Loucy (cell line): ENCODE measurements around the gene UQCC2.

Source experiments
- H2AFZ ChIP-seq: fragments of 200-600 bp; sonication (generic); 2 replicates; pipeline ENCODE4 v1.6.0; 2016; ENCODE audit warnings: antibody characterized with exemption, mild to moderate bottlenecking, low read length, moderate library complexity
- H3F3A ChIP-seq: fragments of 200-600 bp; 2 replicates; pipeline ENCODE4 v1.6.0; 2016; ENCODE audit warnings: antibody characterized with exemption, low read depth, mild to moderate bottlenecking
- H3K27me3 ChIP-seq: fragments of 200-600 bp; sonication (generic); 2 replicates; pipeline ENCODE4 v1.6.1; 2014; ENCODE audit warnings: low read length, mild to moderate bottlenecking; ENCODE audit not compliant: insufficient read depth, poor library complexity, severe bottlenecking
- H3K36me3 ChIP-seq: fragments of 200-600 bp; sonication (generic); 2 replicates; pipeline ENCODE4 v1.6.1; 2016; ENCODE audit warnings: low read length; ENCODE audit not compliant: insufficient read depth
- H3K4me1 ChIP-seq: fragments of 200-600 bp; sonication (generic); 2 replicates; pipeline ENCODE4 v1.5.1; 2014; ENCODE audit warnings: low read length, mild to moderate bottlenecking; ENCODE audit not compliant: insufficient read depth, poor library complexity, severe bottlenecking
- H3K4me2 ChIP-seq: fragments of 200-600 bp; sonication (generic); 2 replicates; pipeline ENCODE4 v1.6.0; 2014; ENCODE audit warnings: antibody characterized with exemption, low read length, low read depth, mild to moderate bottlenecking; ENCODE audit not compliant: poor library complexity, severe bottlenecking
- H3K4me3 ChIP-seq: fragments of 200-600 bp; sonication (generic); 2 replicates; pipeline ENCODE4 v1.5.1; 2014; ENCODE audit warnings: low read length, mild to moderate bottlenecking, mixed read lengths; ENCODE audit not compliant: poor library complexity, severe bottlenecking
- H3K79me2 ChIP-seq: fragments of 200-600 bp; sonication (generic); 2 replicates; pipeline ENCODE4 v1.6.1; 2014; ENCODE audit warnings: low read length; ENCODE audit not compliant: insufficient read depth
- H3K9ac ChIP-seq: fragments of 200-600 bp; sonication (generic); 2 replicates; pipeline ENCODE4 v1.6.0; 2014; ENCODE audit warnings: mild to moderate bottlenecking, low read depth, low read length, moderate library complexity; ENCODE audit not compliant: poor library complexity, severe bottlenecking
- H3K9me2 ChIP-seq: fragments of 200-600 bp; sonication (generic); replicated peaks from 2 replicates; pipeline ENCODE4 v1.6.1; 2016; ENCODE audit warnings: low read depth, low read length, mixed read lengths
- H3K9me3 ChIP-seq: fragments of 200-600 bp; sonication (generic); 2 replicates; pipeline ENCODE4 v1.6.1; 2014; ENCODE audit warnings: mild to moderate bottlenecking, antibody characterized with exemption, low read length, low read depth; ENCODE audit not compliant: insufficient read depth
- H4K20me1 ChIP-seq: fragments of 200-600 bp; sonication (generic); 2 replicates; pipeline ENCODE4 v1.6.0; 2014; ENCODE audit warnings: antibody characterized with exemption, low read length, mild to moderate bottlenecking; ENCODE audit not compliant: insufficient read depth, poor library complexity, severe bottlenecking
- EZH2phosphoT487 ChIP-seq: fragments of 200-600 bp; IDR thresholded peaks from 2 replicates; pipeline ENCODE4 v1.6.1; 2018; ENCODE audit warnings: antibody characterized with exemption, mild to moderate bottlenecking, moderate library complexity, borderline replicate concordance
- TF ChIP-seq, protein P1 (sequence below): fragments of 200-600 bp; sonication (generic); conservative IDR thresholded peaks from 2 replicates; pipeline ENCODE4 v1.5.1; 2014; ENCODE audit warnings: mild to moderate bottlenecking, antibody characterized with exemption, low read length

UQCC2 gene

DNA sequence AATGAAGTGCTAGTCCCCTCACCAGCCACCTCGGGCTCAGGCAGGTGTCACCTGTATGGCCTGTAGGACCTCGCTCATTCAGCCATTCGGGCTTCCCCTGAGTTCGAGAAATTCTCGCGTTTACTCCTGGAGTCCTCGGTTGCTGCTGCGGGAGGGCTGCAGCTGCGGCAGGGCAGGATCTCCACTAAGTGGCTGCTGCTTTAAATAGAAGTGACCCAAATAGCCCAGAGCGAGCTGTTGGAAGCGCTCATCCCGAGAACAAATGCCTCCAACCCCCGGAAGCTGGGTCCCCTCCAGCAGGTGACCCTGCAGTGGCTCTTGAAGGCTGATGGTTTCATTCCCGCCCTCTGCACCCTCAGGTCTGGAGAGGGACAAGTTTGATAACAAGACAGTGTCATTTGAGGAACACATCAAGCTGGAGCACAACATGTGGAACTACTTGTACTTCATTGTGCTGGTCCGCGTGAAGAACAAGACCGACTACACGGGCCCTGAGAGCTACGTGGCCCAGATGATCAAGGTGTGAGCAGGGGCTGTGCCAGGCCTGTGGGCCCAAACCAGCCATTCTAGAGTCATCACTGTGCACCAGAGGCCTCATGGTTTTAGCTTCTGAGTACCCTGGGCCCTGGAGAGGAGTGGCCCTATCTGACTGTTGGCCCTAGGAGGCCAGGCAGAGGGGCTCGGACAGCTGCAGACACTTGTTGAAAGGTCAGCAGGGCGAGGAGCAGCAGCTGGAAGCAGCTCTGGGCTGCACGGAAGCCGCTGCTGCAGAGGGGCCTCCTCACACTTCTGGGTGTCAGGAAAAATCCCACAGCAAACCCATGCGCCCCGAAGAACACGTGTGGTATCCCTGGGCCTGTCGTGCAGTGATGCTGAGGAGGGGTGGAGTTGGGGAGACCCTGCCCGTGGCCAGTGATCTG, 18.1 kb downstream of the UQCC2 start:
- no peak overlapping the region for H2AFZ ChIP-seq
- peaks cover 19% of the 10 kb centered on the region for H3K4me1 ChIP-seq
- TF ChIP-seq, protein P1, sequence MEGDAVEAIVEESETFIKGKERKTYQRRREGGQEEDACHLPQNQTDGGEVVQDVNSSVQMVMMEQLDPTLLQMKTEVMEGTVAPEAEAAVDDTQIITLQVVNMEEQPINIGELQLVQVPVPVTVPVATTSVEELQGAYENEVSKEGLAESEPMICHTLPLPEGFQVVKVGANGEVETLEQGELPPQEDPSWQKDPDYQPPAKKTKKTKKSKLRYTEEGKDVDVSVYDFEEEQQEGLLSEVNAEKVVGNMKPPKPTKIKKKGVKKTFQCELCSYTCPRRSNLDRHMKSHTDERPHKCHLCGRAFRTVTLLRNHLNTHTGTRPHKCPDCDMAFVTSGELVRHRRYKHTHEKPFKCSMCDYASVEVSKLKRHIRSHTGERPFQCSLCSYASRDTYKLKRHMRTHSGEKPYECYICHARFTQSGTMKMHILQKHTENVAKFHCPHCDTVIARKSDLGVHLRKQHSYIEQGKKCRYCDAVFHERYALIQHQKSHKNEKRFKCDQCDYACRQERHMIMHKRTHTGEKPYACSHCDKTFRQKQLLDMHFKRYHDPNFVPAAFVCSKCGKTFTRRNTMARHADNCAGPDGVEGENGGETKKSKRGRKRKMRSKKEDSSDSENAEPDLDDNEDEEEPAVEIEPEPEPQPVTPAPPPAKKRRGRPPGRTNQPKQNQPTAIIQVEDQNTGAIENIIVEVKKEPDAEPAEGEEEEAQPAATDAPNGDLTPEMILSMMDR: no peak
- TF ChIP-seq EZH2phosphoT487: no peak
- H3K36me3 ChIP-seq: peaks cover 80% of the 10 kb centered on the region; the same call in 1 of the 2 replicates
- H4K20me1 ChIP-seq: no peaks in the 10 kb centered on the region
- H3K9me2 ChIP-seq: no peaks in the 10 kb centered on the region
- no peak overlapping the region for H3K9ac ChIP-seq
- no peak overlapping the region for H3K4me3 ChIP-seq
- no peaks in the 10 kb centered on the region for H3K79me2 ChIP-seq
- no peaks in the 10 kb centered on the region for H3K9me3 ChIP-seq
- no peaks in the 10 kb centered on the region for H3F3A ChIP-seq
- H3K27me3 ChIP-seq: no peaks in the 10 kb centered on the region
- no peak overlapping the region for H3K4me2 ChIP-seq

DNA sequence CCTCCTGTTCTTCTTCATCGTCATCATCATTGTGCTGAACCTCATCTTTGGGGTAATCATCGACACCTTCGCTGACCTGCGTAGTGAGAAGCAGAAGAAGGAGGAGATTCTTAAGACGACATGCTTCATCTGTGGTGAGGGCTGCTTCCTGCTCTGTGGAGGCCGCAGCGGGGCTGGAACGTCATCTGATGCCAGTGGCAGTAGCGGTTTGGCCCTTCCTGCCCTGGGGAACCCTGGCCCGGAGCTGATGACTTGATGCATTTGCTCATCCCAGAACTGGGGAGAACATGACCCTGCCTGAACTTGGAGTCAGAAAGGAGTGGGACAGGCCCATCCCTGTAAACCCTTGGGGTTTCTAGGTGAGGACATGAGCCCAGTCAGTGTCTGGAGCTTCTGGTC, 18.7 kb downstream of the UQCC2 start:
- Histone ChIP-seq H3F3A (no peaks in the 10 kb centered on the region), H3K79me2 (no peaks in the 10 kb centered on the region), H3K9ac (no peak overlapping the region), H3K9me2 (no peaks in the 10 kb centered on the region), H3K9me3 (no peaks in the 10 kb centered on the region), H2AFZ (no peak overlapping the region), H3K27me3 (no peaks in the 10 kb centered on the region), H3K4me3 (no peak overlapping the region), H4K20me1 (no peaks in the 10 kb centered on the region), H3K4me2 (no peak overlapping the region), H3K36me3 (peaks cover 75% of the 10 kb centered on the region; the same call in 1 of the 2 replicates), H3K4me1 (peaks cover 17% of the 10 kb centered on the region)
- TF ChIP-seq, protein P1: no peak

DNA sequence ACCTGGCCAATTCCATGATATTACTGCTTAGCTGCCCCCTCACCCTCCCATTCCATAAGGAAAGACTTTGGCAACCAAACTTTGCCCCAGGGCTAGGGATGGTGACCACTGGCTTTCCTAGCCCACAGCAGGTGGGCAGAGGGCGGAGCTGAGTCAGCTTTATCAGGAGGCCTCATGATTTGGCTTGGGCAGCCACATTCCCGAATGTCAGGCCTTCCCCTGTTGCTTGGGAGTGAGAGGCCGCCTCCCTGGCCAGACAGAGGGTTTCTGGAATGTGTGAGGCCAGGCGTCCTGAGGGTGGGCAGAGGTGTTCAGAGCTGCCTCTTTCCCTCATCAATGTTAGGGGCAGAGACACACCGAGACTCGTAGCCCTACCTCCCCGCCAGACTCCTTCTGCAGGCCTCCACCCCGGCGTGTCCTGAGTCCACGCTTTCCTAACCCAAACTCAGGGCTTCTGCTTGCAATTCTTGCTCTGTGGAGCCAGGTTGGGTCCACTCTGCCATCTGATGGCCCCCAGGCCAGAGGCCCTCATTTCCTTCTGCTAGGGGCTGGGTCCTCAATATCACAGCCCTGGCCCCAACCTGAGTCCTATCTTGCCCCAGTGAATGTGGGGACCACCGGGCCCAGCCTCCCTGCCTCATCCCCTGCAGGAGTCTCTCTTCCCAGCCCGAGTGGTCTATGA, 19.3 kb downstream of the UQCC2 start:
- Histone ChIP-seq H2AFZ (no peak overlapping the region), H3K4me1 (peaks cover 11% of the 10 kb centered on the region), H3K4me2 (no peak overlapping the region), H3K9me2 (no peaks in the 10 kb centered on the region), H3K79me2 (no peaks in the 10 kb centered on the region), H3K4me3 (no peak overlapping the region), H3K36me3 (peaks cover 76% of the 10 kb centered on the region; the same call in 1 of the 2 replicates), H3K9me3 (no peaks in the 10 kb centered on the region), H3F3A (no peaks in the 10 kb centered on the region), H3K27me3 (no peaks in the 10 kb centered on the region), H4K20me1 (no peaks in the 10 kb centered on the region), H3K9ac (no peak overlapping the region)
- TF ChIP-seq, protein P1: no peak
- no peak for TF ChIP-seq EZH2phosphoT487
